ENCODE data around the gene CCDC9. TPM values are rescaled to one million over a fixed set of nuclear protein-coding genes. Genes with fewer than 3 reads are reported as not detected.
"Not testable (repeated sequence)": the region's sequence is repeated elsewhere in the genome, so short reads cannot be mapped to it uniquely, and the experiment has no call there.

Gene CCDC9
- total RNA-seq, 1 donor from 2014 or later: 6.9 TPM

DNA sequence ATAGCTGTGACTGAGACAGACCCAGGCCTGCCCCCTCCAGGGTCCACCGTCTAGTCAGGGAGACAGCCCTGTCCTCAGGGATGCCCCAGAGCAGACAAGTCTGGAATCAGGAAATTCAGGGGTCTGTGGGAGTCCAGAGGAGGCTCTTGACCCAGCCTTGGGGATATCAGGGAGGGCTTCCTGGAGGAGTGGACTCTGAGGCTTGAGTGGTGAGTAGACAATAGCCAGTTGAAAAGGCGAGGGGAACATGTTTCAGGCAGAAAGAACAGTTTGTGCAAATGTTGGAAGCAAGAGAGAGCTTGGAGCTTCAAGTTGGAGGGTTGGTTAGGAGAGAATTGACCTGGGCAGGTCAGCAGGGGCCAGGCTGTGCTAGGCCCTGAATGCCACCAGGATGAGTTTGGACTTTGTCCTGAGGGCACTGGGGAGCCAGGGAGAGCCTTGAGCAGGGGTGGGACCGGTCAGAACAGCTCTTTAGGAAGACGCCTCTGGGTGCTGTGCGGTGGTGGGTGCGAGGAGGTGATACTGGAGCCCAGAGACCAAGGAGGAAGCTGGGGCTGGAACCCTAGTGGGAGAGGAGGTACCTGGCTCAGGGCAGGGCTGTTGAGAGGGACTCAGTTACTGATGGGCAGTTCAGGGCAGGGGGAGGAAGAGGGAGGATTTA, 2.7 kb downstream of the CCDC9 start:
- no peak for DNase-seq (ENCODE audit: low read depth)

DNA sequence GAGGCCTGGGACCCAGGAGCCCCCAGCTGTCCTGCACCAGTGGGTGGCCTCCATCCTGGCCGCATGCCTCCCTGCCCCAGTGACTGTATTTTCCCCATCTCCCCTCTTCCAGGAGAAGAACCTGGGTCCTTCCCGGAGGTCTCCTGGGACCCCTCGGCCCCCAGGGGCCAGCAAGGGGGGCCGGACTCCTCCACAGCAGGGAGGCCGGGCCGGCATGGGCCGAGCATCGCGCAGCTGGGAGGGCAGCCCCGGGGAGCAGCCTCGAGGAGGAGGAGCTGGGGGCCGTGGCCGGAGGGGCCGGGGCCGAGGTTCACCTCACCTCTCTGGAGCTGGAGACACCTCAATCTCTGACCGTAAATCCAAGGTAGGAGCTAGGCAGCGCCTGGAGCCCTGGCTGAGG, 4.2 kb downstream of the CCDC9 start:
- no peak for DNase-seq (ENCODE audit: low read depth)

DNA sequence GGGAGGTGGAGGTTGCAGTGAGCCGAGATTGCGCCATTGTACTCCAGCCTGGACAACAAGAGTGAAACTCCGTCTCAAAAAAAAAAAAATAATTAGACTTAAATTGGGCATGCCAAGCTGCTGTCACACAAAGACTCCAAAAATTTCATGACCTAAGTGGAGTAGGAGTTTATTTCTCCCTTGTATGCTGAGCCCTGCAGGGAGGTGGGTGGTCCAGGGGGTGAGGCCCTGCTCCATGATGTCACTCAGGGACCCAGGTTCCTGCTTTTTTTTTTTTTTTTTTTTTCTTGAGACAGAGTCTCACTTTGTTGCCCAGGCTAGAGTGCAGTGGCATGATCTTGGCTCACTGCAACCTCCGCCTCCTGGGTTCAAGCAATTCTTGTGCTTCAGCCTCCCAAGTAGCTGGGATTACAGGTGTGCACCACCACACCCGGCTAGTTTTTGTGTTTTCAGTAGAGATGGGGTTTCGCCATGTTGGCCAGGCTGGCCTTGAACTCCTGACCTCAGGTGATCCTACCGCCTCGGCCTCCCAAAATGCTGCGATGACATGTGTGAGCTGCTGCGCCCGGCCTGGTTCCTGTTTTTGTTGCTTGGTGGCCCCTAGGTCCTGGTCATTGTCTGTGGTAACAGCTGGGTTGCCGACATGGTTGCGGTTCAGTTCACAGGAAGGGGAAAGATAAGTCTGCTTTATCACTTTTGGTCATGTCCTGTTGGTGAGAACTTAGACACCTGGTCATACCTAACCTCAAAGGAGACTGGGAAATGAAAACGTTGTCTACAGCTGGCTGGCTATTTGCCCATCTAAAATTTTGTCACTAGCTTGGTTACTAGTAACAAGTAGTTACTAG, 5.8 kb downstream of the CCDC9 start:
- DNase-seq (ENCODE audit: low read depth): not testable (repeated sequence)

DNA sequence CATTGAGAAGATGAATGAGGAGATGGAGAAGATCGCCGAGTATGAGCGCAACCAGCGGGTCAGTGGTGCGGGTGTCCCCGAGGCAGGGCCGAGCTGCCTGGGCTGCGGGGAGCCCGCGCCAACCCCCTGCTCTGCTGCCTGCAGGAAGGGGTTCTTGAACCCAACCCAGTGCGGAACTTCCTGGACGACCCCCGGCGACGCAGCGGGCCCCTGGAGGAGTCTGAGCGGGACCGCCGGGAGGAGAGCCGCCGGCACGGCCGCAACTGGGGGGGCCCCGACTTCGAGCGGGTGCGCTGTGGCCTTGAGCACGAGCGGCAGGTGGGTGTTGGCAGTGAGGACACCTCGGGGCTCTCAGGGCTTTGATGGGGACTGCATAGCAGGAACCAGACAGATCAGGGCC, 8.3 kb downstream of the CCDC9 start:
- no peak for DNase-seq (ENCODE audit: low read depth)

DNA sequence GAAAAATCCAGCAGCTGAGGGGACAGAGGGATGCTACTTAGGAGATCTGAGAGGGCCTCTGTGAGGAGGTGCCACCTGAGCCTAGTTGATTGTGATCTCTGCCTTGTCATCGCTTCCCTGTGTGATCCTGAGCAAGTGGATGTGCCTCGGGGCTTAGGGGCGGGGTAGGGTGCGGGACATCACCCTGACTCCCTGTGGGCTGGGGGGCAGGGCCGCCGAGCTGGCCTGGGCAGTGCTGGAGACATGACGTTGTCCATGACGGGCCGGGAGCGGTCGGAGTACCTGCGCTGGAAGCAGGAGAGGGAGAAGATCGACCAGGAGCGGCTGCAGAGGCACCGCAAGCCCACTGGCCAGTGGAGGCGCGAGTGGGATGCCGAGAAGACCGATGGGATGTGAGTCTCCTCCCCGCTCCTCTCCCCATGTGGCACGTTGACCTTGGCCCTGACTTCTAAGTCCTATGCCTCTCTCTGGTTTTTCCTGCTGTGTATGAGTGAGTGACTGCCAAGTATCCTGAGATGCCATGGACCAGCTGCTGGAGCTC, 10.1 kb downstream of the CCDC9 start:
- no peak for DNase-seq (ENCODE audit: low read depth)

DNA sequence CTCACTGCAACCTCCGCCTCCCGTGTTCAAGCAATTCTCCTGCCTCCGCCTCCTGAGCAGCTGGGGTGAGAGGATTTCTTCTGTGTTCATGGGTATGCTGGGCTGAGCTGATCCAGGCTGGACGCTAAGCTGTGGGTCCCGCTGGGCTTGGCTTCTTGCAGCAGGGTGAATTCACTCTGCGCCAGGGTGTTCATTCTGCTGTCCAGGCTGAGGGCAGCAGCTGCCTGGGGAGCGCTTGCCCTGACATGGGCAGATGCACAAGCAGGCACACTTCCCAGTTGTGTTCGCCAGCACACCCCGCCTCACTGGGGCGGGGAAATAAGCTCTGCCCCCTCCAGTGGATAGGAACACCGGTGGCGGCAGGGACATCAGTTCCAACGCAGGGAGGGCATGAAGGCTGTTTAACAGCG, 11.0 kb downstream of the CCDC9 start:
- peak; percentile 40 for DNase-seq (ENCODE audit: low read depth)

DNA sequence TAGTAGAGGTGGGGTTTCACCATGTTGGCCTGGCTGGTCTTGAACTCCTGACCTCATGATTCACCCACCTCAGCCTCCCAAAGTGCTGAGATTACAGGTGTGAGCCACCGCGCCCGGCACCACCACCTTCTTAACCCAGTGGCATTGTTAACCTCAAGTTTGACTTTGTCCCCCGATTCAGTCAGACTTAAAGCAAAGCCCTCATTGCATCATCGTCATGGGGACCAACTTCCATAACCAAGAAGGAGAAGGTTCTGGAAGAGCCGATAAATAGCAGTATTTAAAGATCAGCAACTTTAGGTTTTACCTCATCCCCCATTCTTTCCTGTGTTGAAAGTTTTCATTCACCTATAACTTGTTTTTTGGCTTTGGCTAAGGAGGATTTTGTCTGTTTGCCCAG, 11.7 kb downstream of the CCDC9 start:
- DNase-seq (ENCODE audit: low read depth): no peak

DNA sequence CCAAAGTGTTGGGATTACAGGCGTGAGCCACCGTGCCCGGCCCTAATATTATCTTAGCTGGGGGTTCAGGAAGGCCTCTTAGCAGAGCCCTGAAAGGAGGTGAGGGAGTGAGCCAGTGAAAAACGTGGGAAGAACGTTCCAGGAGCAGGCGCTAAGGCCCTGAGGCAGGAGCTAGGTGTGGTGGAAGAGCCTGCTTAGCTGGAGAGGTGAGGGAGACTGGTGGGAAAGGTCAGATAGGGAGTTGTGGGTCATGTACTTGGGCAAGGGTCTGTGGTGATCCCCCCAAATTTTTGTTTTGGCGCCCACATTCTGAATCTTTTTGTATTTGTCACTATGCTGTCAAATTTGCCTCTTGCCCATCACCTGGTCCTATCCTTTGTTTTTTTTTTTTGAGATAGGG, 13.3 kb downstream of the CCDC9 start:
- DNase-seq (ENCODE audit: low read depth): no peak

DNA sequence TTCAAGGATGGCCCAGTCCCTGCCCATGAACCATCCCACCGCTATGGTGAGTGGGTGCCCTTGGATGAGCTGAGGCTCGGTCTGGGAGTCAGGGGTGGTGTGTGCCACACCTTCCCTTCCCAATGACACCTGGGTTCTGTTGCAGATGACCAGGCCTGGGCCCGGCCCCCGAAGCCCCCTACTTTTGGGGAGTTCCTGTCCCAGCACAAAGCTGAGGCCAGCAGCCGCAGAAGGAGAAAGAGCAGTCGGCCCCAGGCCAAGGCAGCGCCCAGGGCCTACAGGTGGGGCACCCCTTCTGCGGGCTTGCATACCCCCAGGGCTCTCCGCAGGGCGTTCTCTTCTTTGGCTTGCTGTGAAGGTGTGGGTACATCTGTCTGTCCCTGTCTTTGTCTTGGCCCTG, 14.1 kb downstream of the CCDC9 start:
- DNase-seq (ENCODE audit: low read depth): no peak

DNA sequence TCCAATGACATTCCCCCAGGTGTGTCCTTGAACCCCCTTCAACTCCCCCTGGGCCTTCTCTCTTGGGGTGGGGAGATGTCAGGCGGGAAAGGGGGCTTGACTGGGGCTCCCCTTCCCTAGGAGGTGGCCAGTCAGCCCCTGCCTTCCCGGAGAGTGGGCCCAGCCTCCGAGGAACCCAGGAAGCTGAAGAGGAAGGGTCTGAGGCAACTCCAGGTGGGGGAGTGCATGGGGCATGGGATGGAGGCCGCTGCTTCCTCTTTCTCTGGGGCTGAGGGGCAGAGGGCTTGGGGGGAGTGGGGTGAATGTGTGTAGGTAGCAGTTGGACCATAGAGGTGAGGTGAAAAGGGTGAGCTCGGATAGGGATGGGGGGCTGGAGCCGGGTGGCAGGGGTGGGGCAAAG, 15.6 kb downstream of the CCDC9 start:
- no peak for DNase-seq (ENCODE audit: low read depth)

DNA sequence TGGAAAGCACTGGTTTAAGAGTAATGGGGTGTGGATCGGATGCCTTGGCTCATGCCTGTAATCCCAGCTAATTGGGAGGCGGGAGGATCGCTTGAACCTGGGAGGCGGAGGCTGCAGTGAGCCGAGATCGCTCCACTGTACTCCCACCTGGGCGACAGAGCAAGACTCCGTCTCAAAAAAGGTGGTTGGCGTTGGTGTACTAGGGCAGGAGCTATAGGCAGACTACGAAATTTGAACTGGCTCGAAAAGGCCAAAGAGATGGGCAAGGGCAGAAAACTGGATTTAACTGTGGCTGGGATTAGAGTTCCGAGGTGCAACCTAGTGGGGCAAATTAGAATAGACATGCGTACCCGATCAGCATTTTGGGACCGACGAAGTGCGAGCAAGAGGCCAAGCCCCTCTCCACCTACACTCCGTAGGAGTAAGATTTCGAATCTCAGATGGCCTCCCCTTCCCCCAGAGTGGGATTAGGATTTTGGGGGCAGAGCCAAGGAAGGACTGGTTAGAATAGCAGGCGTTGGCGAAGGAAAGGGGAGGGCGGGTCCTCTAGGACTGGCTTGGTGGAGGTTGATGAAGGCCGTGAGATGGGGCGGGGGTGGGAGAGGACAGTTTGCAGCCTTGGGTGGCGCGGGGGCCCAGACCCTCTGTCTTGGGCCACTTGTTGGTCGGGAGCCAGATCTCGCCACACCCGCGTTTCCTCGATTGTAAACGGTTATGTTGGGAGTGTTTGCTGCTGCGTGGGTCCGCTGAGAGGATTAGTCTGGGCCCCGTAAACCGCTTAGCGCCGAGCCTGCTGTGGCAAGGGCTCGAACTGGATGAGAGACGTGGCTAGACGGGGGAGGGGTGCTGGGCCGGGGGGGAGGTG, 16.4 kb downstream of the CCDC9 start:
- no peak for DNase-seq (ENCODE audit: low read depth)

DNA sequence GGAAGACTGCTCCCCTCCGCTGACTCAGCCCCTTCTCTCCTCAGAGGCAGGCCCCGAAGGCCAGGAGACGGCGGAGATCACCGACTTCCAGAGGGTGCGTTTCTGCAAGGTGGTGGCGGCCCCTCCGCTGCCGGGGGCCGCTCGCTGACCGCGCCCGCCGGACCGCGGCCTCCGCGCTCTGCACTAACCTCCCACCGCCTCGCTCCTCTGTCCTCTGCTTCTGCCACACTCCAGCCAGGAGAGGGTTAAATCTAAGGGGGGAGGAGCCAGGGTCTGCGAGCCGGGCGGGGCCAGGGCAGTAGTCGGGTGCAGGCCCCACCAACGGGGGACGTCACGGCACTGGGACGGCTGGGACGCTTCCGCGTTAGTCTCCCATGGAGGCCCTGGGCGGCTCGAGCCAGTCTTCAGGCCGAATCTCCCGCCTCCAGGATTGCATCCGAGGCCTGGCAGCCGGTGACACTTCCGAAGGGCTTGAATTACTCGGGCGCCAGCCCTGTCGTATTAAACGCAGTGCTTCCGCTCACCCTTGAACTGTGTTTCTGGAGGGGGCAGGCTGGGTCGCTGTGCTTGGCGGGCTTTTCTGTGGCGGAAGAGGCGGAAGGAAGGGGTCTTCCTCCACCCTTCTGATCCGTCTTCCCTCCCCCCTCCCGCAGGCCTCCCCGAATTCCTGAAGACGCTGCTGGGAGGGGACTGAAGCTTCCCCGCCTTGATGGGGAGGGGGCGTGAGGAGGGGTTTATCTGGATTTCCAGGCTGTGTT, 17.2 kb downstream of the CCDC9 start:
- peak; percentile 88 for DNase-seq (ENCODE audit: low read depth)

DNA sequence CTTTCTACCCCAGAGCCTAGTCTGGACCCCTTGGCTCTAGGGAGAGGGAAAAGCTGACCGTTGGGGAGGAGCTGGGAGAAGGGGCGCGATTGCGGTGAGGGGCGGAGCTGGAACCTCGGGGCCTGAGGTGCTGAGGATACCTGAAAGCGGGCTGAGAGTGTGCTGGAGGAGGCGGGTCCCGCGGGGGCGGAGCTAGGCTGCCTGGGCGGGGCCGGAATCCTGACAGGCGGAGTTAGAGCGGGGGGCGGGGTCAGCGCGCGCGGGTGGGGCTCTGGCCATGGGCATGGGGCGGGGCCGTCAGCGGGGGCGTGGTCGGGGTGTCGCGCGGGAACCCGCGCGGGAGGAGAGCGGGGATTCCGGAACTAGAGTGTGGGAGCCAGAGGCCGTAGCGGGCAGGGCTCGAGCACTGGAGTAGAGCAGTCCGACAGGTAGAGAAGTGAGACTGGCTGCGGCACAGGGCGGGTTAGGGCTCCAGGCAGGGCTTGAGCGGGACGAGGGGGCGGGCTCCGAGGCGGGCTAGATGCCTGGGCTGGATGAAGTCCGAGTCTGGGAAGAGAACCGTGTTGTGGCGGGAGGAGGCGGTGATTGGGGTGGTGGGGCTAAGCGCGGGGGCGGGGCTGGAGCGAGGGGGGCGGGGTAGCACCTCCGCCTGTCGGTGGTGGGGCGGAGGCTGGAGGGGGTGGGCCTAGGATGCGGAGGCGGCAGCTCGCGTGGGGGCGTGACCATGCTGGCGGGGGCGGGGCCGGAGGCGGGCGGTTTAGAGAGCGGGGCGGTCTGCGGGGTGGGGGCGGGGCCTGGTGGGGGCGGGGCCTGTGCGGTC, 18.0 kb downstream of the CCDC9 start, which contains the start of gene INAFM1:
Gene INAFM1, plus strand, starts transcription at position 815 of the 820 bp plus-strand sequence. CDS start 35 bp downstream, outside the sequence.
- DNase-seq (ENCODE audit: low read depth): peak; percentile 88

DNA sequence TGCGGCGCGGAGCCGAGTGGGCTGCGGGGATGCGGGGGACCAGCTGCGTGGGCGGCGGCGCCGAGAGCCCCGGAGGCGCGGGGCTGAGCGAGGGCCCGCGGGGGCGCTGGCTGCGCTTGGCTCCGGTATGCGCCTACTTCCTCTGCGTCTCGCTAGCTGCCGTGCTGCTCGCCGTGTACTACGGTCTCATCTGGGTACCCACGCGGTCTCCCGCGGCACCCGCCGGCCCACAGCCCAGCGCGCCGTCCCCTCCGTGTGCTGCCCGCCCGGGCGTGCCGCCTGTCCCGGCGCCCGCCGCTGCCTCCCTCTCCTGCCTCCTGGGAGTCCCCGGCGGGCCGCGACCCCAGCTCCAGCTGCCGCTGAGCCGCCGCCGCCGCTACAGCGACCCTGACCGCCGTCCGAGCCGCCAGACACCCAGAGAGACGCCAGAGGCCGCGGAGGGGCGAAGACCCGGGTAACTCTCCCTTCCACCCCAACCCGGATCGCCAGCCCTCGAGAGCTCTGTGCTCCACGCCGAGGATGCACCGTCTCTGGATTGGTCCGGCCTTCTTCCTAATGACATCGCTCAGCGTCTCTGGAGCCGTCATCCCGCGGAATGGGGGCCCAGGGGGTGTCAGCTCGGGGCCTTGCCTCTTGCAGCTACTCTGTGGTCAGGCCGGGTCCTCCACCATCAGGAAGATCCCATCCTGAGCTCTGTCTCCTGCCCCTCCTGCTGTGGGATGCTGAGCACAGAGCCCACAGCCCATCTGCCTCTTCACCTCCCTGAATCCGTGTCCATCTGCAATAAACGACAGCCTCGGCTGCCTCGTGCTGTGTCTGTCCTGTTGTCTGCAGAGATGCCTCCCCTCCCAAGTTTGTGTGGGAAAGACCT, 18.8 kb downstream of the CCDC9 start:
- no peak for DNase-seq (ENCODE audit: low read depth)

DNA sequence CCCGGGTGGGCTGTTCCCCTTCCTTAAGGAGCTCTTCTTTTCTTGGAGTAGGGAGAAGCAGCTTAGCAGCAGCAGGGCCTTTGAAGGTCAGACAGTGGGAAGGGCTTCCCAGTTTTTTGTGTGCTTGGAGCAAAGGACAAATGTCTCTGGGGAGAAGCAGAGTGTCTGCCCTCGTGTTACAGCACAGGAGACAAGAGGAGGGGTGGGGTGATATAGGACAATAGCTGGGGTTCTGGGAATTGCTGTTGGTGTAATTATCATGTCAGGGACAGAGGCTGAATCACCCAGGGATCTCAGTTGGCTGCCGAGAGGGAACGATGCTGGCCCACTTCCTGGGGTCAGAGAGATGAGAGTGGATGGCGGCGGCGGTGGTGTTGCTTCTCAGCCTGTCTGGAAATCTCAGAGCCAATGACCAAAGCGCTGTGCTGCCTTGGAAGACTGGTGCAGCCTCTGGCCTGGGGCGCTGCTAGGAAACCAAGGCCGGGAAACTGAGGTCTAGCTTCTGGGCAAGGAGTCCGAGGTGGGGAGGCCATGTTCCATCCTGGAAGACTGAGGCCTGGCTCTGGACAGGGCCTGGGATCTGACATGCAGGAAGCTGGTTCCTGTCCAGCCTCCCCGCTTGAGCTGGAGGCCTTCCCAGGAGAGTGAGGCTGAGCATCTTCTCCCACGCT, 19.6 kb downstream of the CCDC9 start:
- DNase-seq (ENCODE audit: low read depth): no peak

DNA sequence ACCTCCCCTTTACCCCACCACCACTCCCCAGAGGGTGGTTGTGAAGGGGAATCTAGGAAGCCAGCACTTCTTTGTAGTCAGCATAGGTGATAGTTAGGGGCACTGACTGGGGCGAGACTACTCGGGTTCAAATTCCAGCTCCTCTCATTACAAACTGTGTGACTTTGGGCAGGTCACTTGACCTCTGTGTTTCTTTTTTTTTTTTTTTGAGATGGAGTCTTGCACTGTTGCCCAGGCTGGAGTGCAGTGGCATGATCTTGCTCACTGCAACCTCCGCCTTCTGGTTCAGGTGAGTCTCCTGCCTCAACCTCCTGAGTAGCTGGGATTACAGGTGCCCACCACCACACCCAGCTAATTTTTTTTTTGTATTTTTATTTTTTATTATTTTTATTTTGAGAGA, 20.2 kb downstream of the CCDC9 start:
- not testable (repeated sequence) for DNase-seq (ENCODE audit: low read depth)

DNA sequence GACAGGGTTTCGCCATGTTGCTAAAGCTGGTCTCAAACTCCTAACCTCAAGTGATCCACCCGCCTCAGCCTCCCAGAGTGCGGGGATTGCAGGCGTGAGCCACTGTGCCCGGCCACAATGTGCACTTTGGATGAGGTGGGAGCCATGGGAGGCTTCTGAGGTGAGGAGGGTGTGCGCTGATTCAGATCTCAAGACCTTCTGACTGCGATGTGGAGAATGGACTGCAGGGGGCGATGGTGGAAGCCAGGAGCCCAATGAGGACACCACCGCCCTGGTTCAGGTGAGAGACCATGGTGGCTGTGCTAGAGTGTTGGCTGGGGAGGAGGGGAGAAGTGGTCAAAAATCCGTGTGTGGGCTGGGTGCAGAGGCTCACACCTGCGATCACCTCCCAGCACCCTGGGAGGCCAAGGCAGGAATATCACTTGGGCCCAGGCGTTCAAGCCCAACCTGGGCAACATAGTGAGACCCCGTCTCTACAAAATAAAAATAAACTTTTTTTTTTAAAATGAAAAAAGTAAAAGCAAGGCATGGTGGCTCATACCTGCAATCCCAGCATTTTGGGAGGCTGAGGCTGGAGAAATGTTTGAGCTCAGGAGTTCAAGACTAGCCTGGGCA, 24.0 kb downstream of the CCDC9 start:
- no peak for DNase-seq (ENCODE audit: low read depth)
